ENCODE results near the gene ATXN7. TPM values are rescaled to one million over a fixed set of nuclear protein-coding genes. Genes with fewer than 3 reads are reported as not detected.

Gene ATXN7
- total and polyA plus RNA-seq, 2 donors from 2014 or later: 1.4 to 36.4 TPM

DNA sequence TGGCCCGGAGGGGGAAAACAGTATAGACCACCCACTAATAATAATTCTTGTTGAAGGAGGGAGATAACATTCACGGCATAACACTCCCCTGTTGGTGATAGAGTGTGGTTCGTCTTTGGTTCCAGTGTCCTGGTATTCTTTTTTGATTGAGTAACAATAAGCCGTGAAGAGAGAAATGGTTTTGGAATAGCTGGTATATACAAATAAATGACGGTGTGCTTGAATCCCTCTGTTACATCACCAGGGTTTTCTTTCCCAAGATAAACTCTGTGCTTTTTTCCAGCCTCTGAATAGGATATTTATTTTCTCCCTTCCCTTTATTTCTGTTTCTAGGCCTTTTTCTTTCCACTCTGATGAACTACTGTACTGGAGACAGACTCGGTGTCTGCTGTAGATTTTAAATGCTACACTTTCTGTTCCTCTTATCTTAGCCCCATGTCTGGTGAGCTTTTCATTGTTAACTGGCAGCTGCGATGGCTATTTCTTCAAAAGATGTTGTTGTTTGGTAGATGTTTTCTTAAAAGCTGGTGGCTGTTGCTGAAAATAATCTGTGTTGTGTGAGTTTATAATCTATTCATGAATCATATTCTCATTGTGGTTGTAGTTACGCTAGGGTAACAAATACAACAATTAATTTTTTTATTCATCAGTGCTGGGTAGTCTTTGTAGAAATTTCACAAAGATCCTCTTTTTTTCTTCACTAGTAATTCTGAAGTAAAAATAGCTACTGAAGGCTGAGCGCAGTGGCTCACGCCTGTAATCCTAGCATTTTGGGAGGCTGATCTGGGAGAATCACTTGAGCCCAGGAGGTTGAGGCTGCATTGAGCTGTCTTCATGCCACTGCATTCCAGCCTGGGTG lies 64.0 kb downstream of the ATXN7 start:
- H3K4me1 ChIP-seq (ENCODE audit: control insufficient read depth in 2 of 3, insufficient read depth in 2 of 3, low read depth in 1 of 3, low read length in 3 of 3): peaks cover 0 to 7% (median 3%) of the 10 kb centered on the region in 3 donors
- H3K4me3 ChIP-seq (ENCODE audit: low read length in 3 of 3): no peak overlapping the region
- peaks cover 4 to 21% (median 9%) of the 10 kb centered on the region in 3 donors for H3K36me3 ChIP-seq (ENCODE audit: control insufficient read depth in 2 of 3, insufficient read depth in 3 of 3, low read length in 3 of 3)
- H3K9ac ChIP-seq (ENCODE audit: low read length in 3 of 3): no peak overlapping the region
- H3K27ac ChIP-seq (ENCODE audit: low read depth in 2 of 2, low read length in 2 of 2): no peak overlapping the region
- TF ChIP-seq, protein P1, sequence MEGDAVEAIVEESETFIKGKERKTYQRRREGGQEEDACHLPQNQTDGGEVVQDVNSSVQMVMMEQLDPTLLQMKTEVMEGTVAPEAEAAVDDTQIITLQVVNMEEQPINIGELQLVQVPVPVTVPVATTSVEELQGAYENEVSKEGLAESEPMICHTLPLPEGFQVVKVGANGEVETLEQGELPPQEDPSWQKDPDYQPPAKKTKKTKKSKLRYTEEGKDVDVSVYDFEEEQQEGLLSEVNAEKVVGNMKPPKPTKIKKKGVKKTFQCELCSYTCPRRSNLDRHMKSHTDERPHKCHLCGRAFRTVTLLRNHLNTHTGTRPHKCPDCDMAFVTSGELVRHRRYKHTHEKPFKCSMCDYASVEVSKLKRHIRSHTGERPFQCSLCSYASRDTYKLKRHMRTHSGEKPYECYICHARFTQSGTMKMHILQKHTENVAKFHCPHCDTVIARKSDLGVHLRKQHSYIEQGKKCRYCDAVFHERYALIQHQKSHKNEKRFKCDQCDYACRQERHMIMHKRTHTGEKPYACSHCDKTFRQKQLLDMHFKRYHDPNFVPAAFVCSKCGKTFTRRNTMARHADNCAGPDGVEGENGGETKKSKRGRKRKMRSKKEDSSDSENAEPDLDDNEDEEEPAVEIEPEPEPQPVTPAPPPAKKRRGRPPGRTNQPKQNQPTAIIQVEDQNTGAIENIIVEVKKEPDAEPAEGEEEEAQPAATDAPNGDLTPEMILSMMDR (IDR thresholded peaks at IDR 0.05; ENCODE audit: borderline replicate concordance, extremely low read depth, insufficient read depth): no peak
- H3K27me3 ChIP-seq (ENCODE audit: control insufficient read depth, insufficient read depth, low read length): no peaks in the 10 kb centered on the region
- no peak for FAIRE-seq
- H3K9me3 ChIP-seq (ENCODE audit: control insufficient read depth in 2 of 3, insufficient read depth in 1 of 3, low read length in 3 of 3): no peaks in the 10 kb centered on the region
- intact Hi-C loops (cut with DNase I): no loop called here
- no peak for DNase-seq

DNA sequence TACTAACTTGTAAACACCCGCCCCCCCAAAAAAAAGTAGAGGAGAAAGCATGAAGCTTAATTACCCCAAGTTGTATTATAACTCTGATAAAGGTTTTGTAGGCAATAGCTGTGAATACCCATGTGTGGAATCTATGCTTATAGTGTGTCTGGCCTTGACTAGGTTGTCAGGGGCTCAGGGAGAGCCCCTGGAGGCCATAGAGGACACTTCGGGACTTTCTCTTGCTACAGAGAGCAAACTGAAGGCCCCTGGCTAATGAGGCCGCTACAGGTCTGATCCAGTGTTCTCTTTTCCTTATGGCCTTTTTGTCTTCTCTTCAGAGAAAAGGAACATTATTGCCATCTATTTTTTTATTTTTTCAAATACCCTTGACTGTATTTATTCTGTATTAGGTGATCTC lies 67.6 kb downstream of the ATXN7 start:
- no peak overlapping the region for H3K4me3 ChIP-seq (ENCODE audit: low read length in 3 of 3)
- DNase-seq: no peak
- H3K9ac ChIP-seq (ENCODE audit: low read length in 3 of 3): no peak overlapping the region
- TF ChIP-seq, protein P1 (IDR thresholded peaks at IDR 0.05; ENCODE audit: borderline replicate concordance, extremely low read depth, insufficient read depth): no peak
- peaks cover 0 to 7% (median 6%) of the 10 kb centered on the region in 3 donors for H3K4me1 ChIP-seq (ENCODE audit: control insufficient read depth in 2 of 3, insufficient read depth in 2 of 3, low read depth in 1 of 3, low read length in 3 of 3)
- H3K27ac ChIP-seq (ENCODE audit: low read depth in 2 of 2, low read length in 2 of 2): no peak overlapping the region
- H3K36me3 ChIP-seq (ENCODE audit: control insufficient read depth in 2 of 3, insufficient read depth in 3 of 3, low read length in 3 of 3): peaks cover 0 to 3% (median 0%) of the 10 kb centered on the region in 3 donors
- intact Hi-C loops (cut with DNase I): no loop called here
- H3K9me3 ChIP-seq (ENCODE audit: control insufficient read depth in 2 of 3, insufficient read depth in 1 of 3, low read length in 3 of 3): no peaks in the 10 kb centered on the region
- no peaks in the 10 kb centered on the region for H3K27me3 ChIP-seq (ENCODE audit: control insufficient read depth, insufficient read depth, low read length)
- no peak for FAIRE-seq

DNA sequence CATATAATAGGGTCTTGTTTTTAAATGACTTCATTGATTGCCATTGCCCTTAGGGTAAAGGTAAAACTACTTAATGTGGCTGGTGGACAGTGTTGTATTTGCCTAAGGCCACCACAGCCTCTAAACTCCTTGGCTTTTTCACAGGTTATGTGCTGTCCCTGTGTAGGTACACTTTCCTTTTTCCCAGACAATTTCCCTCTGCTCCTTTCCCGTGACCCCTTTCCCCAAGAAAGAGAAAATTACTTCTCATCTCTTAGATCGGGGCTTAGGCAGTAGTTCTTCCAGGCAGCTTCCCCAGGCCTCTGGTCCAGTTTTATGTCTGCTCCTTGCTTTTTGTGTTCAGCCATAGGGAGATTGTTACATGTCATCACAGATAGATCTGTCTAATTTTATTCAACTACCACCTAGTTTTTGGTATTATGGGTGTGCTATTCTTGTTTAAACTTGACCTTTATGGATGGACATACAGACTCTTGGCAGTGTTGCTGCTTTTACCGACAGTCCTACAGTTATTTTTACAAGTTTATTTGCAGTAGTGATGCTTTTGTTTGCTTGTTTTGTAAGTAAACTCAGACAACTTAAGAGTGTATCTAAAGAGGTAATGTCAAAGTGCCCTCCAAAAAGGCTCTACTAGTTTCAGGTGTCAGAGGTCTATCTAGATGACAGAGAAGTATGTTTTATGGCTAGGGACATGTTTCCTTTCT lies 69.0 kb downstream of the ATXN7 start:
- Histone ChIP-seq H3K9me3 (ENCODE audit: control insufficient read depth in 2 of 3, insufficient read depth in 1 of 3, low read length in 3 of 3) (no peaks in the 10 kb centered on the region), H3K4me1 (ENCODE audit: control insufficient read depth in 2 of 3, insufficient read depth in 2 of 3, low read depth in 1 of 3, low read length in 3 of 3) (peaks cover 0 to 12% (median 10%) of the 10 kb centered on the region in 3 donors), H3K27ac (ENCODE audit: low read depth in 2 of 2, low read length in 2 of 2) (no peak overlapping the region), H3K36me3 (ENCODE audit: control insufficient read depth in 2 of 3, insufficient read depth in 3 of 3, low read length in 3 of 3) (no peaks in the 10 kb centered on the region), H3K27me3 (ENCODE audit: control insufficient read depth, insufficient read depth, low read length) (no peaks in the 10 kb centered on the region), H3K4me3 (ENCODE audit: low read length in 3 of 3) (no peak overlapping the region), H3K9ac (ENCODE audit: low read length in 3 of 3) (no peak overlapping the region)
- FAIRE-seq (no peak), DNase-seq (no peak)
- TF ChIP-seq, protein P1 (IDR thresholded peaks at IDR 0.05; ENCODE audit: borderline replicate concordance, extremely low read depth, insufficient read depth): no peak
- intact Hi-C loops (cut with DNase I): no loop called here

Measured in kidney (tissue), 14 donors.